Panc1 (cell line): ENCODE measurements around the gene DIABLO.

ENCODE experiments used
- SIN3A ChIP-seq: IDR thresholded peaks from 2 replicates; pipeline ENCODE4 v1.6.1; 2012; ENCODE audit warnings: low read depth, mild to moderate bottlenecking, low read length, moderate library complexity, borderline replicate concordance; ENCODE audit not compliant: insufficient read depth
- TF ChIP-seq, protein P1 (sequence below): fragments of 450-650 bp; IDR thresholded peaks from 2 replicates; pipeline ENCODE4 v1.5.1; 2017; ENCODE audit warnings: mild to moderate bottlenecking
- TF ChIP-seq, protein P2 (sequence below), 2 experiments: IDR thresholded peaks; 2 replicates each; pipeline ENCODE4 v1.6.1; 2011 to 2012; ENCODE audit warnings: low read depth in 2 of 2, control low read depth in 1 of 2, low read length in 1 of 2, mild to moderate bottlenecking in 1 of 2, moderate library complexity in 1 of 2; ENCODE audit not compliant: insufficient read depth in 1 of 2

DNA sequence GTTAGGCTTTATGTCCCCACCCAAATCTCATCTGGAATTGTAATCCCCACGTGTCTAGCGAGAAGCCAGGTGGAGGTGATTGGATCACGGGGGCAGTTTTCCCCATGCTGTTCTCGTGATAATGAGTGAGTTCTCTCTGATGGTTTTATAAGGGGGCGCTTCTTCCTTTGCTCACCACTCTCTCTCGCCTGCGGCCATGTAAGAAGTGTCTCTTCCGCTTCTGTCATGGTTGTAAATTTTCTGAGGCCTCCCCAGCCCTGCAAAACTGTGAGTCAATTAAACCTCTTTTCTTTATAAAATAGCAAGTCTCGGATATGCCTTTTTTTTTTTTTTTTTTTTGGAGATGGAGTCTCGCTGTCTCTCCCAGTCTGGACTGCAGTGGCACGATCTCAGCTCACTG lies 65.1 kb downstream of the DIABLO start:
- TF ChIP-seq SIN3A = no peak
- TF ChIP-seq, protein P1, sequence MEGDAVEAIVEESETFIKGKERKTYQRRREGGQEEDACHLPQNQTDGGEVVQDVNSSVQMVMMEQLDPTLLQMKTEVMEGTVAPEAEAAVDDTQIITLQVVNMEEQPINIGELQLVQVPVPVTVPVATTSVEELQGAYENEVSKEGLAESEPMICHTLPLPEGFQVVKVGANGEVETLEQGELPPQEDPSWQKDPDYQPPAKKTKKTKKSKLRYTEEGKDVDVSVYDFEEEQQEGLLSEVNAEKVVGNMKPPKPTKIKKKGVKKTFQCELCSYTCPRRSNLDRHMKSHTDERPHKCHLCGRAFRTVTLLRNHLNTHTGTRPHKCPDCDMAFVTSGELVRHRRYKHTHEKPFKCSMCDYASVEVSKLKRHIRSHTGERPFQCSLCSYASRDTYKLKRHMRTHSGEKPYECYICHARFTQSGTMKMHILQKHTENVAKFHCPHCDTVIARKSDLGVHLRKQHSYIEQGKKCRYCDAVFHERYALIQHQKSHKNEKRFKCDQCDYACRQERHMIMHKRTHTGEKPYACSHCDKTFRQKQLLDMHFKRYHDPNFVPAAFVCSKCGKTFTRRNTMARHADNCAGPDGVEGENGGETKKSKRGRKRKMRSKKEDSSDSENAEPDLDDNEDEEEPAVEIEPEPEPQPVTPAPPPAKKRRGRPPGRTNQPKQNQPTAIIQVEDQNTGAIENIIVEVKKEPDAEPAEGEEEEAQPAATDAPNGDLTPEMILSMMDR = no peak
- TF ChIP-seq, protein P2, sequence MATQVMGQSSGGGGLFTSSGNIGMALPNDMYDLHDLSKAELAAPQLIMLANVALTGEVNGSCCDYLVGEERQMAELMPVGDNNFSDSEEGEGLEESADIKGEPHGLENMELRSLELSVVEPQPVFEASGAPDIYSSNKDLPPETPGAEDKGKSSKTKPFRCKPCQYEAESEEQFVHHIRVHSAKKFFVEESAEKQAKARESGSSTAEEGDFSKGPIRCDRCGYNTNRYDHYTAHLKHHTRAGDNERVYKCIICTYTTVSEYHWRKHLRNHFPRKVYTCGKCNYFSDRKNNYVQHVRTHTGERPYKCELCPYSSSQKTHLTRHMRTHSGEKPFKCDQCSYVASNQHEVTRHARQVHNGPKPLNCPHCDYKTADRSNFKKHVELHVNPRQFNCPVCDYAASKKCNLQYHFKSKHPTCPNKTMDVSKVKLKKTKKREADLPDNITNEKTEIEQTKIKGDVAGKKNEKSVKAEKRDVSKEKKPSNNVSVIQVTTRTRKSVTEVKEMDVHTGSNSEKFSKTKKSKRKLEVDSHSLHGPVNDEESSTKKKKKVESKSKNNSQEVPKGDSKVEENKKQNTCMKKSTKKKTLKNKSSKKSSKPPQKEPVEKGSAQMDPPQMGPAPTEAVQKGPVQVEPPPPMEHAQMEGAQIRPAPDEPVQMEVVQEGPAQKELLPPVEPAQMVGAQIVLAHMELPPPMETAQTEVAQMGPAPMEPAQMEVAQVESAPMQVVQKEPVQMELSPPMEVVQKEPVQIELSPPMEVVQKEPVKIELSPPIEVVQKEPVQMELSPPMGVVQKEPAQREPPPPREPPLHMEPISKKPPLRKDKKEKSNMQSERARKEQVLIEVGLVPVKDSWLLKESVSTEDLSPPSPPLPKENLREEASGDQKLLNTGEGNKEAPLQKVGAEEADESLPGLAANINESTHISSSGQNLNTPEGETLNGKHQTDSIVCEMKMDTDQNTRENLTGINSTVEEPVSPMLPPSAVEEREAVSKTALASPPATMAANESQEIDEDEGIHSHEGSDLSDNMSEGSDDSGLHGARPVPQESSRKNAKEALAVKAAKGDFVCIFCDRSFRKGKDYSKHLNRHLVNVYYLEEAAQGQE (IDR thresholded peaks at IDR 0.05; ENCODE audit: insufficient read depth in 1 of 2, low read depth in 2 of 2, low read length in 1 of 2) = no peak
